Effector memory CD4-positive, alpha-beta T cell (primary cell): ENCODE measurements around the gene CHD9.

Experiments
- DNase-seq, 3 donors: peaks; one replicate each; pipeline ENCODE4 v3.0.0-alpha.2; 2020
- H3K27ac ChIP-seq: 2 replicates; pipeline ENCODE4 v1.7.0; 2013; ENCODE audit warnings: mild to moderate bottlenecking, low read length, moderate library complexity; ENCODE audit not compliant: insufficient read depth, poor library complexity, severe bottlenecking
- H3K27me3 ChIP-seq: replicated peaks from 2 replicates; pipeline ENCODE4 v1.7.0; 2013; ENCODE audit warnings: mild to moderate bottlenecking, low read length; ENCODE audit not compliant: insufficient read depth, control insufficient read depth, poor library complexity, severe bottlenecking
- H3K36me3 ChIP-seq: 2 replicates; pipeline ENCODE4 v1.7.0; 2013; ENCODE audit warnings: mild to moderate bottlenecking, low read length, moderate library complexity; ENCODE audit not compliant: control insufficient read depth, insufficient read depth
- H3K4me1 ChIP-seq: 2 replicates; pipeline ENCODE4 v1.7.0; 2013; ENCODE audit warnings: low read length, mild to moderate bottlenecking; ENCODE audit not compliant: control insufficient read depth, insufficient read depth, poor library complexity, severe bottlenecking
- H3K4me3 ChIP-seq: 2 replicates; pipeline ENCODE4 v1.7.0; 2013; ENCODE audit warnings: low read length, low read depth, mild to moderate bottlenecking; ENCODE audit not compliant: insufficient read depth, poor library complexity, severe bottlenecking
- H3K9me3 ChIP-seq: 2 replicates; pipeline ENCODE4 v1.7.0; 2013; ENCODE audit warnings: mild to moderate bottlenecking, low read length, moderate library complexity; ENCODE audit not compliant: control insufficient read depth

Gene CHD9

GRCh38 chr16:53082509-53082908 lies 27.7 kb downstream of the CHD9 start:
- H3K4me3 ChIP-seq = no peak overlapping the region
- H3K36me3 ChIP-seq = no peaks in the 10 kb centered on the region
- no peaks in the 10 kb centered on the region for H3K27me3 ChIP-seq
- no peaks in the 10 kb centered on the region for H3K9me3 ChIP-seq
- no peaks in the 10 kb centered on the region for H3K4me1 ChIP-seq
- DNase-seq = no peak
- H3K27ac ChIP-seq = no peak overlapping the region

DNA sequence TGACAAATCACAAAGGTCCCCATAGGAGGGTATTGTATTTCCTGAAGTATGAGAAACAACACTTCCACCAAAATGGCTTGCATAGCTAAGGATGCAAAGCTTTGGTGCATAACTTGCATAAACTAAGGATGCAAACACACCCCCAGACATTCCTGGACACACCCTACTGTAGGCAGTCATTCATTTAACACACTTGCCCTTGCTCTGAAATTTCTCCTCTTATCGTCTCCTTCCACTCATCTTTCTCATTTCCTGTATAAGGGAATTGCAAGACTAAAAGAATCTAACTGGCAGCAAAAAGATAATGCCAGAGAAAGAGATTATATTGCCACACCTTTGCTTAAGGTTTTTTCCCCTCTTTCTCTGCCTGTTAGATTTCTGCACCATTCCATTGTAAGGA lies 28.3 kb downstream of the CHD9 start:
- H3K4me3 ChIP-seq = no peak overlapping the region
- no peaks in the 10 kb centered on the region for H3K27me3 ChIP-seq
- no peaks in the 10 kb centered on the region for H3K36me3 ChIP-seq
- H3K9me3 ChIP-seq = no peaks in the 10 kb centered on the region
- H3K27ac ChIP-seq = no peak overlapping the region
- no peak for DNase-seq
- H3K4me1 ChIP-seq = no peaks in the 10 kb centered on the region

DNA sequence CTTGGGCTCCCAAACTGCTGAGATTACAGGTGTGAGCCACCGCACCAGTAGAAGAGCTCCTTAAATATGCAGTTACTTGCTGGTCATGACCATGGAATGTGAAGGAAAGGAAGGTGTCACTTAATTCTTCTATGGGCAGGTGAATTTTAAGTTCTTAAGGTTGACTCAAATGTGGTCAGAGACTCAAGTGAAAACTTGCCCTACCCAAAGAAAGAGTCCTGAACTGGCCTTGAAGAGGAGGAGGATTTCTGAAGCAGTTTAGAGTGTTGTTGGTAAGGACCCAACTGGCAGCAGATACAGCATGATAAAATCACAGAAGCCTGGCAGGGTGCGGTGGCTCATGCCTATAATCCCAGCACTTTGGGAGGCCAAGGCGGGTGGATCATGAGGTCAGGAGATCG lies 29.4 kb downstream of the CHD9 start:
- Histone ChIP-seq H3K27ac (no peak overlapping the region), H3K4me3 (no peak overlapping the region), H3K9me3 (no peaks in the 10 kb centered on the region), H3K4me1 (no peaks in the 10 kb centered on the region), H3K27me3 (no peaks in the 10 kb centered on the region), H3K36me3 (no peaks in the 10 kb centered on the region)
- DNase-seq = no peak

- Histone ChIP-seq H3K27ac (no peak overlapping the region), H3K9me3 (no peaks in the 10 kb centered on the region), H3K27me3 (no peaks in the 10 kb centered on the region), H3K4me3 (no peak overlapping the region), H3K36me3 (no peaks in the 10 kb centered on the region), H3K4me1 (no peaks in the 10 kb centered on the region)
- DNase-seq = no peak
Observed at GRCh38 chr16:53084746-53085334, 30.0 kb downstream of the CHD9 start.

- no peaks in the 10 kb centered on the region for H3K36me3 ChIP-seq
- no peak overlapping the region for H3K4me3 ChIP-seq
- H3K27me3 ChIP-seq = no peaks in the 10 kb centered on the region
- peaks cover 1% of the 10 kb centered on the region for H3K4me1 ChIP-seq
- H3K27ac ChIP-seq = no peak overlapping the region
- DNase-seq = no peak
- no peaks in the 10 kb centered on the region for H3K9me3 ChIP-seq
Observed at GRCh38 chr16:53085369-53085843, 30.6 kb downstream of the CHD9 start.

- Histone ChIP-seq H3K36me3 (no peaks in the 10 kb centered on the region), H3K4me1 (peaks cover 7% of the 10 kb centered on the region), H3K9me3 (no peaks in the 10 kb centered on the region), H3K27ac (no peak overlapping the region), H3K4me3 (no peak overlapping the region), H3K27me3 (no peaks in the 10 kb centered on the region)
- no peak for DNase-seq
Observed at GRCh38 chr16:53085931-53086421, 31.2 kb downstream of the CHD9 start.

DNA sequence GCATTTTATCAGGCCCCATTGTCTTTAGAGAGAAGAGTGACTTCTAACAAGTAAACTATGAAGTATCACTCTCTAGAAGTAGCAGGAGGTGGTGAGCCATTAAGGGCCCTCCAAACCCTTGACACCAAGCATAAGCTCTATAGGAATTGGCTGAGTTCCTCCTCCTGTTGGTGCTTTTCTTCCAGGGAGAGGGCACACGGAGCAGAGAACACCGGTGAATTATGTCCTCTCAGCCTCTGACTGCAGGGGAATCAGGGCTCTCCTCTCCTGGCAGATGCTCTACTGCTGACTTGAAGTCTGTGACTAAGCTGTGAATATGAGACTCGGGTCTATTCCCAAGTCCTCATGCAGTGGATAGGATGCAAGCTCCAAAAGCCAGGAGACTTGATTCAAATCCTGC lies 32.3 kb downstream of the CHD9 start:
- no peaks in the 10 kb centered on the region for H3K36me3 ChIP-seq
- no peak for DNase-seq
- no peak overlapping the region for H3K27ac ChIP-seq
- no peaks in the 10 kb centered on the region for H3K27me3 ChIP-seq
- H3K4me3 ChIP-seq = no peak overlapping the region
- H3K4me1 ChIP-seq = peaks cover 12% of the 10 kb centered on the region
- no peaks in the 10 kb centered on the region for H3K9me3 ChIP-seq

- Histone ChIP-seq H3K4me3 (no peak overlapping the region), H3K9me3 (no peaks in the 10 kb centered on the region), H3K4me1 (peaks cover 12% of the 10 kb centered on the region), H3K27me3 (no peaks in the 10 kb centered on the region), H3K27ac (no peak overlapping the region), H3K36me3 (no peaks in the 10 kb centered on the region)
- no peak for DNase-seq
Observed at GRCh38 chr16:53089434-53090285, 34.9 kb downstream of the CHD9 start.

DNA sequence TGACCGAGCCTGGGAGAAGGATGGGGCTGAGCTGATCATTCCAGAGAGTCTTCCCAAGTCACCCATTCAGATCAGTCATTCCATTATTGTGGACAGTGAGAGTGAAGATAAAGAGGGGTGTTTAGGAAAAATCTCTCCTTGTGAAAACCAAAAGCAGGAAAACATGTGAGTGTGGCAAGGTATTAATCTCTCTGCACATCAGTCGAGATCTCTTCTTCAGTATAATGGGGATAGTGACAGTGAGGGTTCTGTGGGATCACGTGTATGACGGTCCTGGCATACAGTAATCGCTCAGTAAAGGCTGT lies 35.4 kb downstream of the CHD9 start:
- Histone ChIP-seq H3K4me1 (peaks cover 12% of the 10 kb centered on the region), H3K27me3 (no peaks in the 10 kb centered on the region), H3K36me3 (no peaks in the 10 kb centered on the region), H3K27ac (no peak overlapping the region), H3K9me3 (no peaks in the 10 kb centered on the region), H3K4me3 (no peak overlapping the region)
- no peak for DNase-seq

GRCh38 chr16:53090591-53091411 lies 36.0 kb downstream of the CHD9 start:
- Histone ChIP-seq H3K4me3 (no peak overlapping the region), H3K27me3 (no peaks in the 10 kb centered on the region), H3K4me1 (peaks cover 12% of the 10 kb centered on the region), H3K36me3 (no peaks in the 10 kb centered on the region), H3K27ac (no peak overlapping the region), H3K9me3 (no peaks in the 10 kb centered on the region)
- DNase-seq = no peak
